Neural progenitor cell (in vitro differentiated cells): Measurements from ENCODE around the gene KLF2.

Source experiments
- CTCF ChIP-seq: fragments of 200-600 bp; sonication (generic); IDR thresholded peaks from 2 replicates; pipeline ENCODE4 v1.5.1; 2017; ENCODE audit warnings: antibody characterized with exemption, mild to moderate bottlenecking
- EZH2 ChIP-seq: fragments of 200-600 bp; sonication (generic); IDR thresholded peaks from 2 replicates; pipeline ENCODE4 v1.6.1; 2017; ENCODE audit warnings: antibody characterized with exemption, mild to moderate bottlenecking, moderate library complexity
- EZH2phosphoT487 ChIP-seq: fragments of 200-600 bp; sonication (generic); IDR thresholded peaks from 2 replicates; pipeline ENCODE4 v1.6.1; 2017; ENCODE audit warnings: antibody characterized with exemption

- TF ChIP-seq EZH2phosphoT487 (no peak), CTCF (no peak), EZH2 (no peak)
These were observed 14.1 kb downstream of the KLF2 start for GRCh38 chr19:16338470-16339360.
